OCI-LY7 (cell line): ENCODE data around the gene LRBA. TPM values are rescaled to one million over a fixed set of nuclear protein-coding genes. Genes with fewer than 3 reads are reported as not detected.

Experiments
- BruUV-seq: library from RNA; stranded (reverse); fragments of 400-500 nt; replicated peaks from 2 replicates; lab custom pipeline; 2021; lab: Mats Ljungman, UMichigan
- CTCF ChIA-PET: fragments of 300-600 bp; sonication (Branson Sonifier 250); formaldehyde crosslinking; loops from one replicate; lab custom pipeline; 2022; ENCODE audit warnings: antibody characterized with exemption; ENCODE audit not compliant: unreplicated experiment; lab: Charles Lee
- POLR2A ChIA-PET: fragments of 300-600 bp; sonication (Branson Sonifier 250); formaldehyde crosslinking; loops from one replicate; lab custom pipeline; 2022; ENCODE audit warnings: antibody characterized with exemption; lab: Charles Lee
- DNase-seq: peaks from one replicate; pipeline ENCODE4 v3.0.0-alpha.2; 2015; ENCODE audit warnings: low spot score
- H2AFZ ChIP-seq: fragments of 200-600 bp; sonication (generic), shearing (Covaris generic); 2 replicates; pipeline ENCODE4 v1.6.1; 2014; ENCODE audit warnings: mild to moderate bottlenecking, antibody characterized with exemption, low read length, moderate library complexity
- H3K27ac ChIP-seq: fragments of 200-600 bp; sonication (generic); 2 replicates; pipeline ENCODE4 v1.5.1; 2014; ENCODE audit warnings: mixed run types, low read depth, mild to moderate bottlenecking, moderate library complexity, low read length, inconsistent platforms; ENCODE audit not compliant: poor library complexity, severe bottlenecking
- H3K36me3 ChIP-seq: fragments of 200-600 bp; sonication (generic); 2 replicates; pipeline ENCODE4 v1.6.1; 2014; ENCODE audit warnings: mild to moderate bottlenecking, antibody characterized with exemption, low read length, moderate library complexity, mixed read lengths; ENCODE audit not compliant: insufficient read depth
- H3K4me1 ChIP-seq: fragments of 200-600 bp; sonication (generic); 2 replicates; pipeline ENCODE4 v1.5.1; 2014; ENCODE audit warnings: mild to moderate bottlenecking, low read length; ENCODE audit not compliant: insufficient read depth, poor library complexity, severe bottlenecking
- H3K4me2 ChIP-seq: fragments of 200-600 bp; sonication (generic); 2 replicates; pipeline ENCODE4 v1.6.1; 2014; ENCODE audit warnings: mild to moderate bottlenecking, low read length
- H3K4me3 ChIP-seq: fragments of 200-600 bp; sonication (generic); 2 replicates; pipeline ENCODE4 v1.5.1; 2014; ENCODE audit warnings: mild to moderate bottlenecking, low read depth, low read length; ENCODE audit not compliant: poor library complexity, severe bottlenecking
- H3K79me2 ChIP-seq: fragments of 200-600 bp; sonication (generic); 2 replicates; pipeline ENCODE4 v1.6.1; 2016; ENCODE audit warnings: low read depth, mild to moderate bottlenecking, low read length, moderate library complexity, mixed read lengths; ENCODE audit not compliant: insufficient read depth
- H3K9me2 ChIP-seq: fragments of 200-600 bp; sonication (generic); 2 replicates; pipeline ENCODE4 v1.6.1; 2016; ENCODE audit warnings: mild to moderate bottlenecking, low read length, mixed read lengths; ENCODE audit not compliant: insufficient read depth
- H3K9me3 ChIP-seq: fragments of 200-600 bp; sonication (generic); 2 replicates; pipeline ENCODE4 v1.6.1; 2014; ENCODE audit warnings: mild to moderate bottlenecking, mixed run types, low read length, mixed read lengths
- H4K20me1 ChIP-seq: fragments of 200-600 bp; sonication (generic); 2 replicates; pipeline ENCODE4 v1.6.1; 2014; ENCODE audit warnings: mild to moderate bottlenecking, antibody characterized with exemption, low read length, moderate library complexity, mixed read lengths; ENCODE audit not compliant: insufficient read depth
- CTCF ChIP-seq: fragments of 200-600 bp; sonication (generic); conservative IDR thresholded peaks from 2 replicates; pipeline ENCODE4 v1.5.1; 2014; ENCODE audit warnings: mild to moderate bottlenecking, antibody characterized with exemption, low read length, moderate library complexity, mixed read lengths
- EZH2phosphoT487 ChIP-seq: fragments of 200-600 bp; sonication (generic); IDR thresholded peaks from 2 replicates; pipeline ENCODE4 v1.6.1; 2018; ENCODE audit warnings: low read depth, borderline replicate concordance, mild to moderate bottlenecking, mixed run types, antibody characterized with exemption, low read length, moderate library complexity, mixed read lengths
- intact Hi-C: fragments of 100-400 bp; cut with micrococcal nuclease; formaldehyde crosslinking; loops from one replicate; pipeline ENCODE4 v1.10.0; 2022; ENCODE audit not compliant: unreplicated experiment
- total RNA-seq, 2 experiments: library from RNA; depleted of rRNA in 1 of 2; stranded (reverse); fragments of >200 nt in 1 of 2; shearing (Covaris generic) in 1 of 2; gene quantifications; 2 replicates each; pipeline ENCODE4 v1.2.3, GENCODE V29; 2014 to 2022

LRBA gene
- total RNA-seq, 2 experiments from 2014 or later = 60.4 to 66.7 TPM

- Histone ChIP-seq H3K36me3 (peaks cover 9% of the 10 kb centered on the region; the same call in 1 of the 2 replicates), H4K20me1 (no peaks in the 10 kb centered on the region), H3K9me2 (no peaks in the 10 kb centered on the region), H3K4me3 (no peak overlapping the region), H3K4me2 (no peak overlapping the region), H3K9me3 (no peaks in the 10 kb centered on the region), H2AFZ (no peak overlapping the region), H3K4me1 (no peaks in the 10 kb centered on the region), H3K27ac (no peak overlapping the region), H3K79me2 (no peaks in the 10 kb centered on the region)
- TF ChIP-seq EZH2phosphoT487 = no peak
- no peak for TF ChIP-seq CTCF
- ChIA-PET CTCF (no interaction called here), POLR2A (no interaction called here)
- intact Hi-C loops = no loop called here
- DNase-seq = no peak
- no TSS peak for BruUV-seq
Measured at GRCh38 chr4:150722908-150723362, 292.1 kb downstream of the LRBA start.

GRCh38 chr4:150720973-150721518, 294.0 kb downstream of the LRBA start:
- ChIA-PET POLR2A (no interaction called here), CTCF (no interaction called here)
- Histone ChIP-seq H3K4me3 (no peak overlapping the region), H2AFZ (no peak overlapping the region), H3K4me1 (no peaks in the 10 kb centered on the region), H3K4me2 (no peak overlapping the region), H3K9me3 (no peaks in the 10 kb centered on the region), H3K27ac (no peak overlapping the region), H4K20me1 (no peaks in the 10 kb centered on the region), H3K9me2 (no peaks in the 10 kb centered on the region), H3K79me2 (no peaks in the 10 kb centered on the region), H3K36me3 (peaks cover 7% of the 10 kb centered on the region; the same call in 1 of the 2 replicates)
- no peak for DNase-seq
- intact Hi-C loops = no loop called here
- BruUV-seq = no TSS peak
- TF ChIP-seq EZH2phosphoT487 = no peak
- TF ChIP-seq CTCF = no peak

- no peak overlapping the region for H3K4me3 ChIP-seq
- no TSS peak for BruUV-seq
- no peaks in the 10 kb centered on the region for H3K79me2 ChIP-seq
- H3K4me1 ChIP-seq = no peaks in the 10 kb centered on the region
- no peaks in the 10 kb centered on the region for H3K9me3 ChIP-seq
- H3K27ac ChIP-seq = no peak overlapping the region
- intact Hi-C loops = no loop called here
- H4K20me1 ChIP-seq = no peaks in the 10 kb centered on the region
- no peaks in the 10 kb centered on the region for H3K36me3 ChIP-seq
- ChIA-PET POLR2A (interaction anchor here (0.6 to 1.0 kb wide), 2 partner anchors 44 to 1001 kb away, joined by 3 read pairs; no protein-coding TSS in a partner anchor), CTCF (no interaction called here)
- no peaks in the 10 kb centered on the region for H3K9me2 ChIP-seq
- no peak for TF ChIP-seq CTCF
- no peak for TF ChIP-seq EZH2phosphoT487
- H3K4me2 ChIP-seq = no peak overlapping the region
- no peak overlapping the region for H2AFZ ChIP-seq
- no peak for DNase-seq
Measured at GRCh38 chr4:150717952-150718351, 297.1 kb downstream of the LRBA start.
